Endothelial cell of umbilical vein (primary cell): Measurements from ENCODE around the gene CYP2D6. TPM values are rescaled to one million over a fixed set of nuclear protein-coding genes. Genes with fewer than 3 reads are reported as not detected.

Experiments
- BruUV-seq: library from RNA; stranded (reverse); fragments of 400-500 nt; replicated peaks from 2 replicates; lab custom pipeline; 2021; lab: Mats Ljungman, UMichigan
- CTCF ChIA-PET: fragments of 300-600, 350-600 bp; sonication (Branson Sonifier 250); formaldehyde crosslinking; loops from one replicate; lab custom pipeline; 2021; ENCODE audit warnings: antibody characterized with exemption, inconsistent platforms; lab: Charles Lee
- POLR2A ChIA-PET: fragments of 300-600, 350-600 bp; sonication (Branson Sonifier 250); formaldehyde crosslinking; loops from one replicate; lab custom pipeline; 2021; ENCODE audit warnings: antibody characterized with exemption, inconsistent platforms; lab: Charles Lee
- DNase-seq: peaks from one replicate; pipeline ENCODE4 v3.0.0-alpha.2; 2011; ENCODE audit warnings: low read depth, low spot score
- FAIRE-seq: peaks from 2 replicates; lab custom pipeline; 2011; peaks lifted over from hg19 to GRCh38; lab: Jason Lieb, UNC
- H2AFZ ChIP-seq: 2 replicates; pipeline ENCODE4 v1.6.0; 2012; ENCODE audit warnings: low read depth, low read length, control low read depth, inconsistent platforms
- H3K27ac ChIP-seq: 2 replicates; pipeline ENCODE4 v1.5.1; 2011; ENCODE audit warnings: low read depth, mild to moderate bottlenecking, control low read depth, low read length, moderate library complexity; ENCODE audit not compliant: insufficient read depth
- H3K27me3 ChIP-seq, 2 experiments: 2 replicates each; pipeline versions ENCODE4 v1.6.0 to v1.6.1; 2011; ENCODE audit warnings: low read length in 2 of 2, mixed read lengths in 1 of 2; ENCODE audit not compliant: control insufficient read depth in 2 of 2, insufficient read depth in 2 of 2
- H3K36me3 ChIP-seq, 2 experiments: 2 replicates in 1 of 2; 3 replicates in 1 of 2; pipeline ENCODE4 v1.5.1; 2011; ENCODE audit warnings: low read length in 2 of 2, mild to moderate bottlenecking in 1 of 2, moderate library complexity in 1 of 2; ENCODE audit not compliant: control insufficient read depth in 2 of 2, insufficient read depth in 2 of 2; ENCODE audit errors: extremely low read depth in 1 of 2
- H3K4me1 ChIP-seq: 3 replicates; pipeline ENCODE4 v1.5.1; 2011; ENCODE audit warnings: mild to moderate bottlenecking, low read length; ENCODE audit not compliant: control insufficient read depth, insufficient read depth; ENCODE audit errors: extremely low read depth
- H3K4me2 ChIP-seq: 2 replicates; pipeline ENCODE4 v1.6.1; 2011; ENCODE audit warnings: low read length, control low read depth, mixed read lengths; ENCODE audit not compliant: insufficient read depth
- H3K4me3 ChIP-seq, 3 experiments: fragments of 200-600 bp in 1 of 3; sonication (generic), shearing (Covaris generic) in 1 of 3; replicated peaks in 1 of 3; 2 replicates each; pipeline ENCODE4 v1.5.1; 2011 to 2016; ENCODE audit warnings: control low read depth in 3 of 3, low read length in 3 of 3, mild to moderate bottlenecking in 2 of 3, inconsistent platforms in 1 of 3, low read depth in 1 of 3, moderate library complexity in 1 of 3; ENCODE audit not compliant: insufficient read depth in 1 of 3
- H3K79me2 ChIP-seq: 2 replicates; pipeline ENCODE4 v1.6.0; 2012; ENCODE audit warnings: low read length, inconsistent platforms; ENCODE audit not compliant: control insufficient read depth, insufficient read depth
- H3K9ac ChIP-seq: replicated peaks from 2 replicates; pipeline ENCODE3; 2011; ENCODE audit warnings: low read length, control low read depth; ENCODE audit not compliant: insufficient read depth; ENCODE audit errors: extremely low read depth
- H3K9me1 ChIP-seq: replicated peaks from 3 replicates; pipeline ENCODE4 v1.6.0; 2011; ENCODE audit warnings: mild to moderate bottlenecking, low read length; ENCODE audit not compliant: control insufficient read depth, insufficient read depth; ENCODE audit errors: extremely low read depth
- H3K9me3 ChIP-seq: replicated peaks from 2 replicates; pipeline ENCODE4 v1.5.1; 2012; ENCODE audit warnings: low read length, inconsistent platforms; ENCODE audit not compliant: control insufficient read depth, insufficient read depth
- H4K20me1 ChIP-seq: replicated peaks from 2 replicates; pipeline ENCODE3; 2011; ENCODE audit warnings: mild to moderate bottlenecking, low read length; ENCODE audit not compliant: control insufficient read depth, insufficient read depth; ENCODE audit errors: extremely low read depth
- EZH2 ChIP-seq: IDR thresholded peaks from 2 replicates; pipeline ENCODE4 v1.6.1; 2012; ENCODE audit warnings: borderline replicate concordance, low read depth, mild to moderate bottlenecking, moderate library complexity, low read length, inconsistent platforms; ENCODE audit not compliant: severe bottlenecking
- FOS ChIP-seq: IDR thresholded peaks from 2 replicates; pipeline ENCODE4 v1.6.1; 2011; ENCODE audit warnings: mild to moderate bottlenecking, low read length, moderate library complexity, borderline replicate concordance; ENCODE audit not compliant: insufficient read depth
- GATA2 ChIP-seq: IDR thresholded peaks from 2 replicates; pipeline ENCODE4 v1.7.0; 2011; ENCODE audit warnings: low read depth, mild to moderate bottlenecking, moderate library complexity, mixed read lengths, low read length; ENCODE audit not compliant: insufficient read length, insufficient read depth
- JUN ChIP-seq: IDR thresholded peaks from 2 replicates; pipeline ENCODE4 v1.6.1; 2011; ENCODE audit warnings: borderline replicate concordance, low read depth; ENCODE audit not compliant: insufficient read length, insufficient read depth
- MAX ChIP-seq: IDR thresholded peaks from 2 replicates; pipeline ENCODE4 v1.6.1; 2011; ENCODE audit not compliant: insufficient read depth, insufficient read length
- MYC ChIP-seq: IDR thresholded peaks from one replicate; pipeline ENCODE4 v1.6.1; 2011; ENCODE audit warnings: mild to moderate bottlenecking, low read depth, low read length
- POLR2A ChIP-seq: IDR thresholded peaks from 2 replicates; pipeline ENCODE4 v1.6.1; 2012; ENCODE audit warnings: low read depth, mild to moderate bottlenecking, control low read depth, low read length
- POLR2AphosphoS5 ChIP-seq: IDR thresholded peaks from 2 replicates; pipeline ENCODE4 v1.6.1; 2012; ENCODE audit warnings: low read depth, mild to moderate bottlenecking, control low read depth, low read length, moderate library complexity; ENCODE audit not compliant: insufficient read depth
- dilution Hi-C: fragments of 300-500 bp; cut with MboI; formaldehyde crosslinking; loops from one replicate; pipeline ENCODE4 v1.15.0; 2019; ENCODE audit warnings: low sequenced_read_pairs; ENCODE audit not compliant: extremely low pct_ligation_motif_present
- intact Hi-C: fragments of 100-400 bp; cut with micrococcal nuclease; formaldehyde crosslinking; loops from one replicate; pipeline ENCODE4 v1.10.0; 2022
- polyA plus RNA-seq, 4 experiments: library from polyadenylated mRNA; depleted of rRNA in 3 of 4; stranded (reverse) in 3 of 4; unstranded in 1 of 4; fragments of >200 nt; gene quantifications; 2 replicates each; pipeline versions ENCODE4 v1.2.1 to v1.2.3, GENCODE V29; 2011 to 2012; ENCODE audit warnings: missing spikeins in 1 of 4
- total RNA-seq: library from RNA; stranded (reverse); gene quantifications from 2 replicates; pipeline ENCODE4 v1.2.3, GENCODE V29; 2021
- TF ChIP-seq, protein P1 (sequence below), 2 donors: IDR thresholded peaks; 1 replicate in 1 of 2; 2 replicates in 1 of 2; pipeline ENCODE4 v1.5.1; 2011; ENCODE audit warnings: low read length in 2 of 2, mild to moderate bottlenecking in 2 of 2, moderate library complexity in 2 of 2, control low read depth in 1 of 2, inconsistent platforms in 1 of 2, low read depth in 1 of 2; ENCODE audit not compliant: insufficient read depth in 1 of 2; ENCODE audit errors: extremely low read depth in 1 of 2

CYP2D6 gene
- total and polyA plus RNA-seq, 2 donors (not counting 3 experiments of a cell fraction or from before 2014, with no cell fraction given), result 0.25 to 0.91 TPM

- dilution Hi-C loops, result no loop called here
- H3K9ac ChIP-seq, result no peak overlapping the region
- no peak overlapping the region for H3K4me2 ChIP-seq
- DNase-seq (no peak), FAIRE-seq (no peak)
- ChIA-PET POLR2A (no interaction called here), CTCF (no interaction called here)
- no TSS peak for BruUV-seq
- H3K4me1 ChIP-seq, result no peaks in the 10 kb centered on the region
- intact Hi-C loops, result no loop called here
- no peaks in the 10 kb centered on the region for H4K20me1 ChIP-seq
- no peak overlapping the region for H3K27ac ChIP-seq
- H3K9me3 ChIP-seq, result no peaks in the 10 kb centered on the region
- no peak for TF ChIP-seq MAX
- no peak for TF ChIP-seq MYC
- no peak for TF ChIP-seq EZH2
- no peaks in the 10 kb centered on the region for H3K27me3 ChIP-seq
- H3K9me1 ChIP-seq, result no peaks in the 10 kb centered on the region
- no peak overlapping the region for H3K4me3 ChIP-seq
- no peak overlapping the region for H2AFZ ChIP-seq
- H3K36me3 ChIP-seq, result peaks cover 0 to 12% of the 10 kb centered on the region in 2 experiments
- no peaks in the 10 kb centered on the region for H3K79me2 ChIP-seq
Observed at GRCh38 chr22:42163515-42163914, 32.9 kb upstream of the CYP2D6 start.

GRCh38 chr22:42162728-42163489, 32.3 kb upstream of the CYP2D6 start:
- TF ChIP-seq POLR2A (no peak), GATA2 (no peak), JUN (no peak), EZH2 (no peak), MAX (no peak), FOS (no peak), MYC (no peak), POLR2AphosphoS5 (no peak)
- TF ChIP-seq, protein P1, sequence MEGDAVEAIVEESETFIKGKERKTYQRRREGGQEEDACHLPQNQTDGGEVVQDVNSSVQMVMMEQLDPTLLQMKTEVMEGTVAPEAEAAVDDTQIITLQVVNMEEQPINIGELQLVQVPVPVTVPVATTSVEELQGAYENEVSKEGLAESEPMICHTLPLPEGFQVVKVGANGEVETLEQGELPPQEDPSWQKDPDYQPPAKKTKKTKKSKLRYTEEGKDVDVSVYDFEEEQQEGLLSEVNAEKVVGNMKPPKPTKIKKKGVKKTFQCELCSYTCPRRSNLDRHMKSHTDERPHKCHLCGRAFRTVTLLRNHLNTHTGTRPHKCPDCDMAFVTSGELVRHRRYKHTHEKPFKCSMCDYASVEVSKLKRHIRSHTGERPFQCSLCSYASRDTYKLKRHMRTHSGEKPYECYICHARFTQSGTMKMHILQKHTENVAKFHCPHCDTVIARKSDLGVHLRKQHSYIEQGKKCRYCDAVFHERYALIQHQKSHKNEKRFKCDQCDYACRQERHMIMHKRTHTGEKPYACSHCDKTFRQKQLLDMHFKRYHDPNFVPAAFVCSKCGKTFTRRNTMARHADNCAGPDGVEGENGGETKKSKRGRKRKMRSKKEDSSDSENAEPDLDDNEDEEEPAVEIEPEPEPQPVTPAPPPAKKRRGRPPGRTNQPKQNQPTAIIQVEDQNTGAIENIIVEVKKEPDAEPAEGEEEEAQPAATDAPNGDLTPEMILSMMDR (IDR thresholded peaks at IDR 0.05; ENCODE audit: extremely low read depth in 1 of 2, insufficient read depth in 1 of 2, low read depth in 1 of 2, low read length in 2 of 2), result no peak

More at GRCh38 chr22:42162728-42163489, 32.3 kb upstream of the CYP2D6 start:
- no peaks in the 10 kb centered on the region for H3K9me3 ChIP-seq
- H3K27me3 ChIP-seq, result no peaks in the 10 kb centered on the region
- POLR2A ChIA-PET, result no interaction called here
- H2AFZ ChIP-seq, result no peak overlapping the region
- FAIRE-seq (no peak), DNase-seq (no peak)
- no TSS peak for BruUV-seq
- no peak overlapping the region for H3K4me3 ChIP-seq
- intact Hi-C loops, result no loop called here
- H4K20me1 ChIP-seq, result no peaks in the 10 kb centered on the region
- no peak overlapping the region for H3K27ac ChIP-seq
- H3K4me2 ChIP-seq, result no peak overlapping the region
- H3K79me2 ChIP-seq, result no peaks in the 10 kb centered on the region
- H3K4me1 ChIP-seq, result no peaks in the 10 kb centered on the region
- no peak overlapping the region for H3K9ac ChIP-seq
- H3K9me1 ChIP-seq, result no peaks in the 10 kb centered on the region
- dilution Hi-C loops, result no loop called here
- CTCF ChIA-PET, result interaction anchor here (0.9 to 1.0 kb wide), 2 partner anchors 14 to 282 kb away, joined by 3 to 4 read pairs; no protein-coding TSS in a partner anchor
- peaks cover 0 to 12% of the 10 kb centered on the region in 2 experiments for H3K36me3 ChIP-seq
